Central memory CD4-positive, alpha-beta T cell (primary cell): ENCODE data around the gene TNFRSF4.
"Not testable (repeated sequence)": the region's sequence is repeated elsewhere in the genome, so short reads cannot be mapped to it uniquely, and the experiment has no call there.

ENCODE experiments used
- DNase-seq: peaks from one replicate; pipeline ENCODE4 v3.0.0; 2022

TNFRSF4 gene

GRCh38 chr1:1181129-1181937 is 32.6 kb downstream of the TNFRSF4 start:
- DNase-seq = no peak

- no peak for DNase-seq
These were observed 33.7 kb downstream of the TNFRSF4 start for GRCh38 chr1:1179983-1180861.

- no peak for DNase-seq
These were observed 34.5 kb downstream of the TNFRSF4 start for GRCh38 chr1:1179346-1179982.

- DNase-seq = no peak
These were observed 35.1 kb downstream of the TNFRSF4 start for GRCh38 chr1:1178794-1179331.

- no peak for DNase-seq
These were observed 36.3 kb downstream of the TNFRSF4 start for GRCh38 chr1:1177452-1178206.

GRCh38 chr1:1176931-1177330 is 37.0 kb downstream of the TNFRSF4 start:
- no peak for DNase-seq

GRCh38 chr1:1176063-1176761 is 37.7 kb downstream of the TNFRSF4 start:
- not testable (repeated sequence) for DNase-seq

GRCh38 chr1:1175221-1176062 is 38.5 kb downstream of the TNFRSF4 start:
- no peak for DNase-seq

GRCh38 chr1:1173793-1174415 is 40.0 kb downstream of the TNFRSF4 start, which contains the start of gene TTLL10:
TSS of gene TTLL10 (plus strand) at chr1:1173880. CDS start at chr1:1179216, 5,336 bp downstream.
- peak; percentile 74 for DNase-seq

GRCh38 chr1:1173061-1173792 is 40.7 kb downstream of the TNFRSF4 start:
- no peak for DNase-seq

GRCh38 chr1:1171546-1172340 is 42.2 kb downstream of the TNFRSF4 start:
- DNase-seq = peak; percentile 39

GRCh38 chr1:1171161-1171545 is 42.8 kb downstream of the TNFRSF4 start:
- DNase-seq = no peak

- no peak for DNase-seq
These were observed 43.5 kb downstream of the TNFRSF4 start for GRCh38 chr1:1170215-1171091.

- DNase-seq = no peak
These were observed 44.3 kb downstream of the TNFRSF4 start for GRCh38 chr1:1169429-1170214.

- no peak for DNase-seq
These were observed 45.2 kb downstream of the TNFRSF4 start for GRCh38 chr1:1168451-1169411.
